Erythroblast (primary cell): ENCODE measurements around the gene IFT122.

Source experiments
- GATA1 ChIP-seq: IDR thresholded peaks from 2 replicates; pipeline ENCODE4 v1.6.1; 2011; ENCODE audit warnings: low read depth, mild to moderate bottlenecking, control low read depth, low read length, moderate library complexity
- POLR2A ChIP-seq: IDR thresholded peaks from 2 replicates; pipeline ENCODE4 v1.6.1; 2011; ENCODE audit warnings: mild to moderate bottlenecking, low read length

DNA sequence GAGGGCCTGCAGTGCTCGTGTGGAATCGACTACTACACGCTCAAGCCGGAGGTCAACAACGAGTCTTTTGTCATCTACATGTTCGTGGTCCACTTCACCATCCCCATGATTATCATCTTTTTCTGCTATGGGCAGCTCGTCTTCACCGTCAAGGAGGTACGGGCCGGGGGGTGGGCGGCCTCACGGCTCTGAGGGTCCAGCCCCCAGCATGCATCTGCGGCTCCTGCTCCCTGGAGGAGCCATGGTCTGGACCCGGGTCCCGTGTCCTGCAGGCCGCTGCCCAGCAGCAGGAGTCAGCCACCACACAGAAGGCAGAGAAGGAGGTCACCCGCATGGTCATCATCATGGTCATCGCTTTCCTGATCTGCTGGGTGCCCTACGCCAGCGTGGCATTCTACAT, 92.2 kb downstream of the IFT122 start:
- TF ChIP-seq POLR2A: no peak
- no peak for TF ChIP-seq GATA1
